Endothelial cell of umbilical vein (primary cell): ENCODE results near the gene MSANTD7.

ENCODE experiments used
- EZH2 ChIP-seq: IDR thresholded peaks from 2 replicates; pipeline ENCODE4 v1.6.1; 2012; ENCODE audit warnings: borderline replicate concordance, low read depth, mild to moderate bottlenecking, moderate library complexity, low read length, inconsistent platforms; ENCODE audit not compliant: severe bottlenecking
- MYC ChIP-seq: IDR thresholded peaks from one replicate; pipeline ENCODE4 v1.6.1; 2011; ENCODE audit warnings: mild to moderate bottlenecking, low read depth, low read length
- POLR2A ChIP-seq: IDR thresholded peaks from 2 replicates; pipeline ENCODE4 v1.6.1; 2012; ENCODE audit warnings: low read depth, mild to moderate bottlenecking, control low read depth, low read length
- POLR2AphosphoS5 ChIP-seq: IDR thresholded peaks from 2 replicates; pipeline ENCODE4 v1.6.1; 2012; ENCODE audit warnings: low read depth, mild to moderate bottlenecking, control low read depth, low read length, moderate library complexity; ENCODE audit not compliant: insufficient read depth
- TF ChIP-seq, protein P1 (sequence below), 2 donors: IDR thresholded peaks; 1 replicate in 1 of 2; 2 replicates in 1 of 2; pipeline ENCODE4 v1.5.1; 2011; ENCODE audit warnings: low read length in 2 of 2, mild to moderate bottlenecking in 2 of 2, moderate library complexity in 2 of 2, control low read depth in 1 of 2, inconsistent platforms in 1 of 2, low read depth in 1 of 2; ENCODE audit not compliant: insufficient read depth in 1 of 2; ENCODE audit errors: extremely low read depth in 1 of 2

DNA sequence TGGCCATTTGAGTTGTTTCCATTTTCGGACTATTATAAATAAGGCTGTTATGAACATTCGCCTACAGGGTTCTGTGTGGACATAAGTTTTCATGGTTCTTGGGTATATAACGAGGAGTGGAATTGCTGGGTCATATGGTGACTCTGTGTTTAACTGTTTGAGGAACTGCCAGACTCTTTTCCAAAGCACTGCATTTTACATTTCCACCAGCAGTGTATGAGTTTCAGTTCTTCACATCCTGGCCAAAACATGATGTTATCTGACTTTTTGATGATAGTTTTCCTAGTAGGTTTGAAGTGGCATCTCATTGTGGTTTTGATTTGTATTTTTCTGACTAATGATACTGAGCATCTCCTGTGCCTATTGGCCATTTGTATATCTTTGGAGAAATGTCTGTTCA is 46.0 kb downstream of the MSANTD7 start:
- TF ChIP-seq POLR2AphosphoS5 (no peak), MYC (no peak), EZH2 (no peak), POLR2A (no peak)
- TF ChIP-seq, protein P1, sequence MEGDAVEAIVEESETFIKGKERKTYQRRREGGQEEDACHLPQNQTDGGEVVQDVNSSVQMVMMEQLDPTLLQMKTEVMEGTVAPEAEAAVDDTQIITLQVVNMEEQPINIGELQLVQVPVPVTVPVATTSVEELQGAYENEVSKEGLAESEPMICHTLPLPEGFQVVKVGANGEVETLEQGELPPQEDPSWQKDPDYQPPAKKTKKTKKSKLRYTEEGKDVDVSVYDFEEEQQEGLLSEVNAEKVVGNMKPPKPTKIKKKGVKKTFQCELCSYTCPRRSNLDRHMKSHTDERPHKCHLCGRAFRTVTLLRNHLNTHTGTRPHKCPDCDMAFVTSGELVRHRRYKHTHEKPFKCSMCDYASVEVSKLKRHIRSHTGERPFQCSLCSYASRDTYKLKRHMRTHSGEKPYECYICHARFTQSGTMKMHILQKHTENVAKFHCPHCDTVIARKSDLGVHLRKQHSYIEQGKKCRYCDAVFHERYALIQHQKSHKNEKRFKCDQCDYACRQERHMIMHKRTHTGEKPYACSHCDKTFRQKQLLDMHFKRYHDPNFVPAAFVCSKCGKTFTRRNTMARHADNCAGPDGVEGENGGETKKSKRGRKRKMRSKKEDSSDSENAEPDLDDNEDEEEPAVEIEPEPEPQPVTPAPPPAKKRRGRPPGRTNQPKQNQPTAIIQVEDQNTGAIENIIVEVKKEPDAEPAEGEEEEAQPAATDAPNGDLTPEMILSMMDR (IDR thresholded peaks at IDR 0.05; ENCODE audit: extremely low read depth in 1 of 2, insufficient read depth in 1 of 2, low read depth in 1 of 2, low read length in 2 of 2) = no peak
